Epithelial cell of esophagus (primary cell): ENCODE measurements around the gene ZNF385D.
A peak's percentile ranks its signal among the peaks of the same experiment; 100 is the strongest.
"Not testable (repeated sequence)": the region's sequence is repeated elsewhere in the genome, so short reads cannot be mapped to it uniquely, and the experiment has no call there.

Experiments
- DNase-seq: peaks from one replicate; pipeline ENCODE4 v3.0.0; 2010; ENCODE audit warnings: low read depth
- H3K4me3 ChIP-seq: 2 replicates; pipeline ENCODE4 v1.5.1; 2011; ENCODE audit warnings: mild to moderate bottlenecking, low read length, control low read depth
- TF ChIP-seq, protein P1 (sequence below): IDR thresholded peaks from 2 replicates; pipeline ENCODE4 v1.5.1; 2011; ENCODE audit warnings: low read depth, mild to moderate bottlenecking, low read length, control low read depth, inconsistent platforms; ENCODE audit not compliant: insufficient read depth; ENCODE audit errors: missing control alignments

The ZNF385D gene

DNA sequence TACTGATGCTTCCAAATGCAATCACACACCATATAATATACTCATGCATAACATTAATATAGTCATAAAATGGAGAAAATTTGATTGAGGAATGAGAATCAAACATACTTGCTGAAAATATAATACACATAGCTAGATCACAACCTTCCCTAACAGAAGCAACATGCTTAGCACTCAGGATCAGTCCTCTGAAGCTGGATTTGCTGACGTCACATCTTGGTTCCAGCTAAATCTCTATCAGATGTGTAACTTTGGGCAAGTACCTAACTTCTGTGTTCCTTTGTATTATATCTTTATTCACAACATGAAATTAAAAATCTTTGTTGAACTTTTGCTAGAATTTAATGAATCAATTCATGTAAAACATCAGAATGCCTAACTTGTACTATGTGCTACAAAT is 263.5 kb downstream of the ZNF385D start:
- no peak for DNase-seq
- TF ChIP-seq, protein P1, sequence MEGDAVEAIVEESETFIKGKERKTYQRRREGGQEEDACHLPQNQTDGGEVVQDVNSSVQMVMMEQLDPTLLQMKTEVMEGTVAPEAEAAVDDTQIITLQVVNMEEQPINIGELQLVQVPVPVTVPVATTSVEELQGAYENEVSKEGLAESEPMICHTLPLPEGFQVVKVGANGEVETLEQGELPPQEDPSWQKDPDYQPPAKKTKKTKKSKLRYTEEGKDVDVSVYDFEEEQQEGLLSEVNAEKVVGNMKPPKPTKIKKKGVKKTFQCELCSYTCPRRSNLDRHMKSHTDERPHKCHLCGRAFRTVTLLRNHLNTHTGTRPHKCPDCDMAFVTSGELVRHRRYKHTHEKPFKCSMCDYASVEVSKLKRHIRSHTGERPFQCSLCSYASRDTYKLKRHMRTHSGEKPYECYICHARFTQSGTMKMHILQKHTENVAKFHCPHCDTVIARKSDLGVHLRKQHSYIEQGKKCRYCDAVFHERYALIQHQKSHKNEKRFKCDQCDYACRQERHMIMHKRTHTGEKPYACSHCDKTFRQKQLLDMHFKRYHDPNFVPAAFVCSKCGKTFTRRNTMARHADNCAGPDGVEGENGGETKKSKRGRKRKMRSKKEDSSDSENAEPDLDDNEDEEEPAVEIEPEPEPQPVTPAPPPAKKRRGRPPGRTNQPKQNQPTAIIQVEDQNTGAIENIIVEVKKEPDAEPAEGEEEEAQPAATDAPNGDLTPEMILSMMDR: no peak

DNA sequence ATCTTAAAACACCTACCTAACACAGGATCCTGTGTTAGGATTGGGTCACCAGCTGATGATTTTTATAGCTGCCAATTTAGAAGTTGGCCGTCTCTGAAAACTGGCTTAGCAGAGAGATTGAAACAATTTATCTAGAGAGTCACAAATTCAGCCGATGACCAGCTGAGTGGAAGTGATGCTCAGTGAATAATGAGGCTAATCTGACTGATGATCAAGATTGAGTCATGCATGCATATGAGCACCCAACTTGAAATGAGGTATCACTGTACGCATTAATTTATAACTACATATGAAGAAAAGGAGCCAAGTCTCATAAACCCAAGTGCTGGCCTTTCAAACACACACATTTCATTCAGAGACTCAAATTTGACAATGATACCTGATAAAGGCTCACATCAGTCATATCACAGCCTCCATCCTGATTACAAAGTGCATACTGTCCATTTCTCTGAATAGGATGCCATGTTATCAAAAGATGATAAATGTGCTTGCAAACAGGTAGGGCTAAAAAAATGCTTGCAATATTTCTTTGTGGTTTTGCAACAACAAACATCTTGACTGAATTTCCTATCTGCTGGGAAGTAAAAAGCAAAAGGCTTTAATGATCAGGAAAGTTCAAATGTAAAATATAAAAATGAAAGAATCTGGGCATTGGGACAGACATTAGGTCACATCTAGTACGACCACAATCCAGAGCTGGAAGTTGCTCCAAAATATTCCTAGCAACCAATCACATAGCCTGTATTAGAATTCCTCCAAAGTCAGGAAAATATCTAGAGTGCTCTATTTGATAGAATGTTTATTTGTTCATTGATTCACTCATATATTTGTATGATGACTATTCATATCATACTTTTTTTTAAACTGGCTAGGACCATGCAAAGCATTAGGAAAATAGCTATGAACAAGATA is 264.7 kb downstream of the ZNF385D start:
- DNase-seq, H3K4me3 ChIP-seq: not testable (repeated sequence)

More for the DNA sequence above, 263.5 kb downstream of the ZNF385D start:
- H3K4me3 ChIP-seq: no peak overlapping the region

DNA sequence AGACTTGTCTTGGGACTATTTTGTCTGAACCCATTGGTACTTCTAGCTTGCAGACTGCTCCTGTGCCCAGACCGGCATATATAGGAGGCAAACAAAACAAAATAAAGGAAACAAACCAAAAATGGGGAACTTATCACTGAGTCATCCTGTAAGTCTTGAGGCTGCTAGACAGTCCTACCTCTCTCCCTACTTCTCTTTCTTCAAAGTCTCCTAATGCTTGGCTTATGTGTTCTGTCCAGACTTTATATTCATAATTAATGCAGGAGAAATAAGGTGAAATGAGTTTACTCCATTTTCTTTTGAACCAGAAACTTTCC is 266.2 kb downstream of the ZNF385D start:
- DNase-seq: no peak
- H3K4me3 ChIP-seq: no peak overlapping the region
- TF ChIP-seq, protein P1: no peak

DNA sequence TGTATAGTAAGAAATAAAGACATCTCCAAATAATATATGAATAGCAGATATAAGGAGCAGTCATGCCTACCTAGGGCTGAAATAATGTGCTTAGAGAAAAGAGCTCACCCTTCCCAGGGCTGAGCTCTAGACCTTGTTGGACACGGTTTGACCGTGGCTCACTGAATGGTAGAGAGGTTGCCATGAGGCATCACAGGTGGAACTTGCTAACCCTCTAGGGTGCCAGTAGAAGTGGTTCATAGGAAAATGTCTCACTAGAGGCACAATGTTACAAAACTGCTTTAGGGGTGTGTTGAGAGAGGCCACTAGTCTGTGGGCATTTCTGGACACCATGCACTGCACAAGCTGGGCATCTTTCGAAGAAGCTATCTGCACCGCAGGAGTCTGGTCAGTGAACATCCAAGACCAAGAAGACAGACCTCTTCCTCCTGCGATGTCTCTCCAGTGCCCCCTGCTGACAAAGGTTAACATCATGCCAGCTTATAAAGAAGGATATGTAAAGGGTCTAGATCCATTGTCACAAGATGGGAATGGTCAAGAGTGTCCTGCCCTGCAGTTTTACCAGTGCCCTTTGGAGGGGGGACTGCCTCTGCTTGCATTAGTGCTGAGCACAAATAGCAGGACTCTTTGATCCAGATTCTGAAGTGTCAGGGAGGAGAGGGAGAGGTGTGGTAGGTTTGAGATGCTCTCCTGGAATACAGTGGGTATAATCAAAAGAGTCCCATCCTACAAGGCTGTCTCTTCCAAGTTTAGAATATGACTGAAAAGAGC is 266.8 kb downstream of the ZNF385D start:
- TF ChIP-seq, protein P1: peak; percentile 93
- H3K4me3 ChIP-seq: no peak overlapping the region
- peak; percentile 80 for DNase-seq

DNA sequence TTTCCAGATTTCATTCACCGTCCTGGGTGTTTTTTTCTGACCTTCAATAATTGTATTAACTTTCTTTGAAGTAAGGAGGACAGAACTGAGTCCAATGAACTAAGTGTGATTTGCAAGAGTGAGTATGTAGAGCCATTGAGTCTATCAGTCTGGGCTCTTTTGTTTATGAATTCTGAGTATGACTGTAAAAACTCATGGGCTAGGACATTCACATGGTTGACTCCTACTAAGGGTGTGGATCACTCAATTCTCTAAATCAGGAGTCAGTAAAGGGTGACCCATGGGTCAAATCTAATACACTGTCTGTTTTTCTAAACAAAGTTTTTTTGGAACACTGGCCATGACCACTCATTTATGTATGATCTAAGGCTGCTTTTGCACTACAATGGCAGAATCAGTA is 269.0 kb downstream of the ZNF385D start:
- DNase-seq: no peak
- no peak overlapping the region for H3K4me3 ChIP-seq
- TF ChIP-seq, protein P1: no peak

DNA sequence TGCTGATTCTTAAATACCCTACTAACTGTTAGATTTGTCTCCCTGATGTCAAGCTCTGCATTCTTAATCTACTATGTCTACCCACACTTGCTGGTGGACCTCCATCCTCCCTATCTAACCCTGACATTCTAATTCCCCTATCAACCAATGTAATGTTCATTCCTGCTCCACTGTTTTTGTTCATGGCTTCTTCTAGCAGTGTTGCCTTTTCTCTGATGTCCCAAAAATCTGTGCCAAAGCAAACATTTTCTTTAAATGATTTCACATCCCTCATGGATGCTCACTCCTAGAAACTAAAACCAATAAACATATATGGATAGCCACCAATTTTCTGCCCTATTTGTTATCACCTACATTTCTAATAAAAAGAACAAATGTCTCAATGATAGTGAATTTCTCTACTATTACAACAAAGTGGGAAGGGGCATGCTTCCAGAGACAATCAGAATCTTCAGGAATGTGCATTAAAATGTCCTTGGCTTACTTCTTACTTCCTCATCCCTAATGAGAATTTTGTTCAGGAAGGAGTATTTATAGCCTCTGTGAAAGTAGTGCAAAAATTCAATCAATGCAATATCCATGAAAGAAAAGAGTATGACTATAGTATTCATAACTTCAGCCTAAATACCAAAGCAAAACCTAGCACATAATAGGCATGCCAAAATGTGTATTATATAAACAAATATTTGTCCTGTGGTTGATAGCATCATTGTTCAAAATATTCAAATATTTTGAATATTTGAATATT is 273.3 kb downstream of the ZNF385D start:
- DNase-seq: no peak
- TF ChIP-seq, protein P1: no peak
- no peak overlapping the region for H3K4me3 ChIP-seq

DNA sequence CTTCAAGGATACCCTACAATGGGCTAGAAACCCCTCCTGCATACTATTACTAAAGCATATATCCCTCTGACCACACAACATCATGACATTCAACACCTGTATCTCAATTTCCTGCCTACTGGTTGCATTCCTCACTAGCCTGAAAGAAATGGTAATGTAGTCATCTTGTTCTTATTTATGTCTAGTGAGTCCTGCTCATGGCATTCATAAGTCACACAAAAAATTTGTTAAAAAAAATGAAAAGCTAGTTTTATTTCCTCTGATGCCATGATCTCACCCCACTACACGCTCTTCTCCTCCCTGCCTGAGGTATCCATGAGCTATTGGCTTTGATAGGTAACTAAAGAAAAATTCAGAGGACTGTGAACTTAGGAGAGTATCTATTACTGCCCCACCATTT is 284.5 kb downstream of the ZNF385D start:
- no peak overlapping the region for H3K4me3 ChIP-seq
- TF ChIP-seq, protein P1: no peak
- DNase-seq: no peak
